Measurements from ENCODE around the gene P2RY14. TPM values are rescaled to one million over a fixed set of nuclear protein-coding genes. Genes with fewer than 3 reads are reported as not detected.

P2RY14 gene
- total RNA-seq, 3 donors from 2014 or later (not counting 1 experiment from before 2014, with no cell fraction given) = 0.25 to 0.93 (median 0.31) TPM

GRCh38 chr3:151168269-151169094 lies 109.9 kb downstream of the P2RY14 start:
- H3K4me3 ChIP-seq (ENCODE audit: low read length) = no peak overlapping the region
- no peaks in the 10 kb centered on the region for H3K36me3 Mint-ChIP-seq
- no peak overlapping the region for H3K27ac ChIP-seq (ENCODE audit: low read length)
- DNase-seq = peak; percentile 65 to 89
- peak; percentile 71 to 86 (median 79) for ATAC-seq
- H3K4me1 Mint-ChIP-seq = peaks cover 24 to 30% of the 10 kb centered on the region in 2 donors
- no peaks in the 10 kb centered on the region for H3K27me3 Mint-ChIP-seq (ENCODE audit: low read depth in 2 of 2)
- TF ChIP-seq, protein P1, sequence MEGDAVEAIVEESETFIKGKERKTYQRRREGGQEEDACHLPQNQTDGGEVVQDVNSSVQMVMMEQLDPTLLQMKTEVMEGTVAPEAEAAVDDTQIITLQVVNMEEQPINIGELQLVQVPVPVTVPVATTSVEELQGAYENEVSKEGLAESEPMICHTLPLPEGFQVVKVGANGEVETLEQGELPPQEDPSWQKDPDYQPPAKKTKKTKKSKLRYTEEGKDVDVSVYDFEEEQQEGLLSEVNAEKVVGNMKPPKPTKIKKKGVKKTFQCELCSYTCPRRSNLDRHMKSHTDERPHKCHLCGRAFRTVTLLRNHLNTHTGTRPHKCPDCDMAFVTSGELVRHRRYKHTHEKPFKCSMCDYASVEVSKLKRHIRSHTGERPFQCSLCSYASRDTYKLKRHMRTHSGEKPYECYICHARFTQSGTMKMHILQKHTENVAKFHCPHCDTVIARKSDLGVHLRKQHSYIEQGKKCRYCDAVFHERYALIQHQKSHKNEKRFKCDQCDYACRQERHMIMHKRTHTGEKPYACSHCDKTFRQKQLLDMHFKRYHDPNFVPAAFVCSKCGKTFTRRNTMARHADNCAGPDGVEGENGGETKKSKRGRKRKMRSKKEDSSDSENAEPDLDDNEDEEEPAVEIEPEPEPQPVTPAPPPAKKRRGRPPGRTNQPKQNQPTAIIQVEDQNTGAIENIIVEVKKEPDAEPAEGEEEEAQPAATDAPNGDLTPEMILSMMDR (IDR thresholded peaks at IDR 0.05) = peak; percentile 84
- intact Hi-C loops (cut with micrococcal nuclease) = loop anchor here (1.0 to 2.0 kb wide), 3 partner anchors 34 to 115 kb away; partner anchors contain the start of gene GPR171
- no peak overlapping the region for H3K4me3 Mint-ChIP-seq
- no peak overlapping the region for H3K27ac Mint-ChIP-seq
- peaks cover 32% of the 10 kb centered on the region for H3K4me1 ChIP-seq (ENCODE audit: control insufficient read depth, insufficient read depth, low read length)
- H3K9me3 Mint-ChIP-seq = no peaks in the 10 kb centered on the region
- no peaks in the 10 kb centered on the region for H3K27me3 ChIP-seq (ENCODE audit: control insufficient read depth, insufficient read depth, low read length)
- WGBS (ENCODE audit: insufficient coverage) = 47% methylated on average over 5 of the region's 7 CpGs
- H3K36me3 ChIP-seq (ENCODE audit: control insufficient read depth, insufficient read depth, low read length) = no peaks in the 10 kb centered on the region
- H3K9me3 ChIP-seq (ENCODE audit: control insufficient read depth, insufficient read depth, low read length) = no peaks in the 10 kb centered on the region

DNA sequence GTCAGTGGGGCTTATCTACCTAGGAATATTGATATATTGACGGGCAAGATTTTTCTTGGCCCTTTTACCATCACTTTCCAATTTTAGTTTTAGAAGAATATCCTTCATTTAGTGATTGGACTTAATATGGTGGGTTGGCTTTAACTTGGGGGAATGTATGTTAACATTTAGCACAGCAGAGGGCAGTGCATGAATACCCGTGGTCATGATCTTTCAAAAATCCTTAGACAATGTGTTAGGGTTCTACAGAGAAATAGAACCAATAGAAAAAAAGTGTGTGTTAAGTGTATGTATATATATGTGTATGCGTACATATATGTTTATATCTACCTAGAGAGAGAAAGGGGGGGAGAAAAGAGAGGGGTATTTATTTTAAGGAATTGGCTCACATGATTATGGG lies 112.2 kb downstream of the P2RY14 start:
- no peaks in the 10 kb centered on the region for H3K27me3 ChIP-seq (ENCODE audit: control insufficient read depth, insufficient read depth, low read length)
- no peak overlapping the region for H3K4me3 Mint-ChIP-seq
- no peaks in the 10 kb centered on the region for H3K9me3 ChIP-seq (ENCODE audit: control insufficient read depth, insufficient read depth, low read length)
- TF ChIP-seq, protein P1 (IDR thresholded peaks at IDR 0.05) = no peak
- DNase-seq (peak in 1 of 2 donors; percentile 26), ATAC-seq (no peak)
- no peaks in the 10 kb centered on the region for H3K9me3 Mint-ChIP-seq
- H3K36me3 Mint-ChIP-seq = no peaks in the 10 kb centered on the region
- no peak overlapping the region for H3K27ac Mint-ChIP-seq
- H3K4me1 Mint-ChIP-seq = peaks cover 10 to 17% of the 10 kb centered on the region in 2 donors
- 85% methylated on average over 2 of the region's 3 CpGs for WGBS (ENCODE audit: insufficient coverage)
- H3K36me3 ChIP-seq (ENCODE audit: control insufficient read depth, insufficient read depth, low read length) = no peaks in the 10 kb centered on the region
- H3K27ac ChIP-seq (ENCODE audit: low read length) = no peak overlapping the region
- intact Hi-C loops (cut with micrococcal nuclease) = no loop called here
- no peak overlapping the region for H3K4me3 ChIP-seq (ENCODE audit: low read length)
- H3K27me3 Mint-ChIP-seq (ENCODE audit: low read depth in 2 of 2) = no peaks in the 10 kb centered on the region
- peaks cover 23% of the 10 kb centered on the region for H3K4me1 ChIP-seq (ENCODE audit: control insufficient read depth, insufficient read depth, low read length)

- TF ChIP-seq, protein P1 (IDR thresholded peaks at IDR 0.05) = no peak
- H3K27ac Mint-ChIP-seq = no peak overlapping the region
- no peaks in the 10 kb centered on the region for H3K27me3 ChIP-seq (ENCODE audit: control insufficient read depth, insufficient read depth, low read length)
Observed at GRCh38 chr3:151165226-151165625, 113.1 kb downstream of the P2RY14 start.

More at GRCh38 chr3:151165226-151165625, 113.1 kb downstream of the P2RY14 start:
- H3K27ac ChIP-seq (ENCODE audit: low read length) = no peak overlapping the region
- H3K36me3 ChIP-seq (ENCODE audit: control insufficient read depth, insufficient read depth, low read length) = no peaks in the 10 kb centered on the region
- H3K27me3 Mint-ChIP-seq (ENCODE audit: low read depth in 2 of 2) = no peaks in the 10 kb centered on the region
- no peaks in the 10 kb centered on the region for H3K36me3 Mint-ChIP-seq
- ATAC-seq (no peak), DNase-seq (no peak)
- no peaks in the 10 kb centered on the region for H3K9me3 Mint-ChIP-seq
- peaks cover 14% of the 10 kb centered on the region for H3K4me1 ChIP-seq (ENCODE audit: control insufficient read depth, insufficient read depth, low read length)
- H3K4me3 ChIP-seq (ENCODE audit: low read length) = no peak overlapping the region
- H3K4me3 Mint-ChIP-seq = no peak overlapping the region
- peaks cover under 1 to 8% of the 10 kb centered on the region in 2 donors for H3K4me1 Mint-ChIP-seq
- intact Hi-C loops (cut with micrococcal nuclease) = no loop called here
- 96% methylated on average over 7 of the region's 7 CpGs for WGBS (ENCODE audit: insufficient coverage)
- no peaks in the 10 kb centered on the region for H3K9me3 ChIP-seq (ENCODE audit: control insufficient read depth, insufficient read depth, low read length)

Other genes starting within 250 kb of the P2RY14 start
- 1 to 10 TPM; 3.0 to 6.5 (median 3.0) TPM for gene MED12L, start 192.9 kb downstream of the P2RY14 start, total RNA-seq
- 1 to 10 TPM; 3.4 to 9.0 (median 8.2) TPM for gene GPR171, start 75.3 kb downstream of the P2RY14 start, total RNA-seq
- gene GPR87, start 38.3 kb upstream of the P2RY14 start, total RNA-seq = not detected
- gene P2RY13, start 51.0 kb upstream of the P2RY14 start, total RNA-seq = 1 to 10 TPM in 1 of 3 donors, under 1 TPM in 2; 0.59 to 6.5 (median 0.88) TPM
- 1 to 10 TPM in 2 of 3 donors, under 1 TPM in 1; 0.52 to 1.6 (median 1.3) TPM for gene P2RY12, start 106.2 kb upstream of the P2RY14 start, total RNA-seq
- gene IGSF10, start 182.5 kb upstream of the P2RY14 start, total RNA-seq = under 1 TPM in 1 of 3 donors, not detected in 2; 0.02 TPM